HG03135 (cell line): ENCODE measurements around the gene LYPLA2.
"Not testable (repeated sequence)": the region's sequence is repeated elsewhere in the genome, so short reads cannot be mapped to it uniquely, and the experiment has no call there.

Experiments
- ATAC-seq: cut with Tn5 transposase; IDR thresholded peaks from one replicate; pipeline ENCODE4 v1.9.1; 2021; ENCODE audit warnings: mild to moderate bottlenecking, moderate library complexity; ENCODE audit not compliant: unreplicated experiment

Gene LYPLA2

GRCh38 chr1:23799570-23800399, 8.8 kb downstream of the LYPLA2 start:
- ATAC-seq: peak; percentile 4

GRCh38 chr1:23800400-23801337, 9.7 kb downstream of the LYPLA2 start, which contains the start of gene GALE:
GALE (minus strand) TSS chr1:23800754; CDS start chr1:23799007, 1,747 bp downstream.
- peak; percentile 79 for ATAC-seq

GRCh38 chr1:23801338-23801748, 10.4 kb downstream of the LYPLA2 start:
- no peak for ATAC-seq

GRCh38 chr1:23801876-23802275, 10.9 kb downstream of the LYPLA2 start:
- ATAC-seq: no peak

GRCh38 chr1:23802809-23803342, 11.9 kb downstream of the LYPLA2 start:
- ATAC-seq: not testable (repeated sequence)

GRCh38 chr1:23803674-23804073, 12.7 kb downstream of the LYPLA2 start:
- ATAC-seq: no peak

GRCh38 chr1:23804183-23804835, 13.4 kb downstream of the LYPLA2 start:
- ATAC-seq: no peak

GRCh38 chr1:23805025-23805424, 14.1 kb downstream of the LYPLA2 start:
- ATAC-seq: no peak

GRCh38 chr1:23806280-23806679, 15.3 kb downstream of the LYPLA2 start:
- ATAC-seq: no peak

- ATAC-seq: no peak
These were observed 16.5 kb downstream of the LYPLA2 start for GRCh38 chr1:23807453-23807852.

- ATAC-seq: peak; percentile 58
These were observed 18.8 kb downstream of the LYPLA2 start for GRCh38 chr1:23809751-23810171.

GRCh38 chr1:23810818-23811540, 20.0 kb downstream of the LYPLA2 start:
- no peak for ATAC-seq

- ATAC-seq: no peak
These were observed 23.1 kb downstream of the LYPLA2 start for GRCh38 chr1:23814016-23814415.

GRCh38 chr1:23816361-23816760, 25.4 kb downstream of the LYPLA2 start:
- no peak for ATAC-seq

GRCh38 chr1:23816906-23817305, 26.0 kb downstream of the LYPLA2 start:
- no peak for ATAC-seq

GRCh38 chr1:23817633-23818032, 26.7 kb downstream of the LYPLA2 start:
- no peak for ATAC-seq

GRCh38 chr1:23823767-23824166, 32.8 kb downstream of the LYPLA2 start:
- ATAC-seq: no peak

- no peak for ATAC-seq
These were observed 33.7 kb downstream of the LYPLA2 start for GRCh38 chr1:23824711-23825075.

- ATAC-seq: peak; percentile 76
These were observed 34.3 kb downstream of the LYPLA2 start, which contains the start of gene HMGCL for GRCh38 chr1:23825076-23825761. HMGCL (minus strand) TSS chr1:23825429; CDS start chr1:23825415, 14 bp downstream.
